HG03196 (cell line): ENCODE measurements around the gene THG1L.
A peak's percentile ranks its signal among the peaks of the same experiment; 100 is the strongest.
"Not testable (repeated sequence)": the region's sequence is repeated elsewhere in the genome, so short reads cannot be mapped to it uniquely, and the experiment has no call there.

Source experiments
- ATAC-seq: cut with Tn5 transposase; IDR thresholded peaks from one replicate; pipeline ENCODE4 v1.9.1; 2021; ENCODE audit not compliant: unreplicated experiment

The THG1L gene

GRCh38 chr5:157731272-157732129 is at the start of gene THG1L:
THG1L (plus strand) TSS chr5:157731420; CDS start chr5:157731441, 21 bp downstream.
- peak; percentile 97 for ATAC-seq

DNA sequence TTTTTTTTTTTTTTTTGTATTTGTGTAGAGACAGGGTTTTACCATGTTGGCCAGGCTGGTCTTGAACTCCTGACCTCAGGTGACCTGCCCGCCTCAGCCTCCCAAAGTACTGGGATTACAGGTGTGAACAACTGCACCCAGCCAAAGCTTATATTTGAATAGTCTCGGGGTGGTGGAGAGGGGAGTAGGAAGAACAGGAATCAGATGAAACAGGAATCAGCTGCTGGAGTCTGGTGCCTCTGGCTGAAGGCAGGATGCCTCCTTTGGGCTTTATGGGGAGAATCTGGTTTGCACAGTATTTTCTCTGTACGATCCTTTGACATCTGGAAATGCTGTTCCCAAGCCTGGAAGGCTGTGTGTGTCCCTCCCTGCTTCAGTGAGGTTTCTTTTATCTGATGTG is 49.0 kb upstream of the THG1L start:
- no peak for ATAC-seq

DNA sequence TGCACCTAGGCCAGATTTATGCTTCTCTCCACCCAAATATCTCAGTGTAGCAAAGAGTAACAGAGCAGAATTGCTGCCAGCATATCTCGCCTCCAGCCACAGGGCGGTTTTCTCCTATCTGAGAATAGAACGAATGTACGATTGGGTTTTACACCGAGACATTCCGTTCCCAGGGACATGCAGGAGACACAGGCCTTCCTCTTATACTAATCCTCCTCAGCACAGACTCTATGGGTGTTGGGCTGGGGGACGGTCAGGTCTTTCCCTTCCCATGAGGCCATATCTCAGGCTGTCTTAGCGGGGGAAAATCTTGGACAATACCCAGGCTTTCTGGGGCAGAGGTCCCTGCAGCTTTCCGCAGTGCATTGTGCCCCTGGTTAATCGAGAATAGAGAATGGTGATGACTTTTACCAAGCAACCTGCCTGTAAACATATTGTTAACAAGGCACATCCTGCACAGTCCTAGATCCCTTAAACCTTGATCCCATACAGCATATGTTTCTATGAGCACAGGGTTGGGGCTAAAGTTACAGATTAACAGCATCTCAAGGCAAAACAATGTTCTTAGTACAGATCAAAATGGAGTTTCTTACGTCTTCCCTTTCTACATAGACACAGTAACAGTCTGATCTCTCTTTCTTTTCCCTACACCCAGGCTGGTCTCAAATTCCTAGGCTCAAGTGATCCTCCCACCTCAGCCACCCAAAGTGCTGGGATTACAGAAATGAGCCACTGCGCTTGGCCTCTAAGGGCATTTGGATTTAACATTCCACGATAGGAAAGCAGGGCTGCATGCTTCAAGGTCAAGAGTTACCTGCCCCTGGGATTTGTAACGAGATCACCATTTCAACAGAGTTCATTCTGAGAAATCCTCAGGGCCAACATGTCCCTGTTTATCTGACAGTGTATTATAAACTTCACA is 44.7 kb upstream of the THG1L start:
- not testable (repeated sequence) for ATAC-seq

DNA sequence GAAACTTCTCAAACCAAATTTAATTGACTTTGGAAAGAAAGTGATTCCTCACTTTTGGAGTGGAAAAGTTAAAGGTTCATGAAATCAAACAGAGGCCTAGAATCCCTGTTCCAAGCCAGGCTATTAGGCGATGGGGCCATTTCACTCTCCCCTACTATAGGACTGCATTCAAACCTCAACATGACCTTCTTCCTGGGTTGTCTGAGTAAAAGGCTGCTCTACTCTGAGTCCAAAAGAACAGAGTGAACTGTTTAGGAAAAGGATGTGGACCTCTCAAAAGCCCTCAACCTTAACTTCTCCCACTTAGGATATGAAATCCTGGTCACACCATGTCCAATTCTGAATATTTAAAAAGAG is 44.0 kb upstream of the THG1L start:
- no peak for ATAC-seq

DNA sequence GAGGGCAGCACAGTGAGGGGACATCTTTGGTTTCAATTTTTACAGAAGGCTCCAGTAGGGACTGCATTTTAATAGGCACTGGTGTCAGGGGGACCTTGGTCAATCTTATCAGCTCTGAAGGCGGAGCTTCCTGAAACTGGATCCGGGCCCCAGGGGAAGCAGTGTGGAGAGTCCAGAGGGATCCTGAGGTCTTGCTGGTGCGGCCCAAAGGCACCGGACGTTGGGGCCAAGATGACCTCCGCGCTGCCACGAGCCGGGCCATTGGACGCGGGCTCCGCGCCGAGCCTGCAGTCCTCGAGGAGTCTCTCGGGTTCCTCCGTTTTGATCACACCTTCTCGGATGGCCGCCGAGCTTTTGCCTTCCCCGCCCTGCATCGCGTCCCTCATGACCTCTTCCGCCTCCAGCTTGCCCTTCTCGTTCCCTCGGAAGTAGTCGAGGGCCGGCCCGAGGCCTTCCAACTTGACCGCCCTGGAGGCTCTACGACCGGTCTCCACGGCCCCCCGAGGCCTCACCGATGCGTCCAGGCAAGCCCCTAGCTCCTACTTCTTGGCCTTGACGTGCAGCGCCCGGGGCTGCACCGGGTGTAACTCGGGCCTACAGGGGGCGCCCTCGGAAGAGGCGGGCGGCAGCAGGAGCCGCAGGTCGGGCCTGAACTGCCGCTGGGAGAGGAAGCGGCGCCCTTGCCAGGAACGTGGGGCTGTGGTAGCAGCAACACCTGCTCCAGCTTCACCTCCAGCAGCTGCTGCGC is 41.1 kb upstream of the THG1L start:
- ATAC-seq, result no peak

GRCh38 chr5:157690690-157691433 is 40.4 kb upstream of the THG1L start:
- ATAC-seq, result no peak

DNA sequence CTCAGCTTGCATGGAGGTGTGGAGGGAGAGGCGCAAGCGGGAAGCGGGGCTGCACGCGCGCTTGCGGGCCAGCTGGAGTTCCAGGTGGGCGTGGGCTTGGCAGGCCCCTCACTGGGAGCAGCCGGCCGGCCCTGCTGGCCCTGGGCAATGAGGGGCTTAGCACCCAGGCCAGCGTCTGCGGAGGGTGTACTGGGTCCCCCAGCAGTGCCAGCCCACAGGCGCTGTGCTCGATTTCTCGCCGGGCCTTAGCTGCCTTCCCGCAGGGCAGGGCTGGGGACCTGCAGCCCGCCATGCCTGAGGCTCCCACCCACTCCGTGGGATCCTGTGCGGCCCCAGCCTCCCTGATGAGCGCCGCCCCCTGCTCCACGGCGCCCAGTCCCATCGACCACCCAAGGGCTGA is 37.4 kb upstream of the THG1L start:
- ATAC-seq, result not testable (repeated sequence)

GRCh38 chr5:157696154-157696553 is 35.1 kb upstream of the THG1L start:
- ATAC-seq, result not testable (repeated sequence)

DNA sequence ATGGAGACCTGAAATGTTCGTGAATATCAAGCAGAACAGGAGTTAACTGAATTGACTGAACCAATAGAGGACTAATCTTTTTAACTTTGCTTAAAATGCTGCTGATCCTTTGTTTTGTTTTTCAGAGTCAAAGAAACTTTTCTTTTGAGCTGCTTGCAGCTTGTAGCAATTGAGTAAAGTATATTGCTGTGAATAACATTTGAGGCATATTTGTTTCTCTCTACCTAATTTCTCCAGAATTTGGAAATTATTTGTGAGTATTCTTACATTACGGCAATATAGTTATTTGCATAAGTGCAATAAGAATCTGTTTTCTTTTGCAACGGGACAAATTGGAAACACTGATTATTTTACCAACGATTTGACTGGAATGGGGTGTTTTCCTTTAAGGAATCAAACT is 32.5 kb upstream of the THG1L start:
- not testable (repeated sequence) for ATAC-seq

DNA sequence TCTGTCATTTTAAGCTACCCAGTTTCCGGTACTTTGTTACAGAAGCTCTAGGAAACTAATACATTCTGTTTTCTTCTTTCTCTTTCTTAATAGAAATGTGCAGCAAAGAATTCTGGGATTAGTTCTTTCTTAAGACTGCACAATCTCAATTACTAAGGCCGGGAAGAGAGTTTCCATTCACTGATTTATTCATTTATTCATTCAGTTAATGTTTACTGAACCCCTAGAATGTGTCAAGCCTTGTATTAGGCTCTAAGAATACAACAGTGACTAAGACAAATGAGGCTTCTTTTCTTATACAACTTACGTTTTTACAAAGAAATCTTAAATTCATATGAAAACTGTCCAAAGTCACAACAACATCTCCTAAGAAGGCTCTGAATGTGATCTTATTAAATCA is 27.5 kb upstream of the THG1L start:
- ATAC-seq, result no peak

DNA sequence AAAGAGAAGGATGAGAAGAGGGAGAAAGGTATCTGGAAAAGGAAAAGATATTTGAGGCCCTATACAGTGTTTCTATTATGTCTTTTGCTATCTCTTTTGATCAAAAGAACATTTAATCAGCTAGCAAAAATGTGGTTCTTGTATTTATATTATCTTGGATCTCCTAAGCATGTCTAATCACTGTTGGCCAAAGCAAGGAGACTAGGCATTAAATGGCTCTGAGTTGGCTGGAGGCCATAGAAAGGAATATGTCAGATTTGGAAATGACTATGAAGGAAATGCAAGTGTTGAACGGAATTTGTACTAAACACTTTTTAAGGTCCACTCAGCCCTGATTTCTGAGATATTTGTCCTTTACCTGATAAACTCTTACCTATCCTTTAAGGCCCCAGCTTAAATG is 22.4 kb upstream of the THG1L start:
- no peak for ATAC-seq

DNA sequence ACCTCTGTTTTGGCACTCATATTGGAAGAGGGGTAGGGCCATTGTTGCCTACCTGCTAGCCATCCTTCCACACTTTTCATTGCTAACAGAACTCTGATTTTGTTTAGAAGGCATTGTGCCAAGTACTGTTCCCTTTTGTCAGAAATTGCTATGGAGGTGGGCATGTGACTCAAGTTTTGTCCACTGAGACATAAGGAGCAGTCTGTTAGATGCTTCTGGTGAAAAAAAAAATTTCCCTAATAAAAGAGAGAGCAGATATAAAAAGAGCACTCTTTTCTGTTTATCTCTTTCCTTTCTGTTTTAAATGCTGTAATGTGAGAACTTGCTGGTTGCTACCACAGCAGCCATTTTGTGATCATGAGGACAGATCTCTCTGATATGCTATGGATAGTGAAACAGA is 21.9 kb upstream of the THG1L start:
- no peak for ATAC-seq

GRCh38 chr5:157710431-157710830 is 20.8 kb upstream of the THG1L start:
- ATAC-seq, result no peak

GRCh38 chr5:157710882-157711281 is 20.3 kb upstream of the THG1L start:
- no peak for ATAC-seq

- ATAC-seq, result no peak
Measured at GRCh38 chr5:157713830-157714595, 17.2 kb upstream of the THG1L start.

GRCh38 chr5:157714596-157714864 is 16.7 kb upstream of the THG1L start:
- ATAC-seq, result no peak

GRCh38 chr5:157718519-157718918 is 12.7 kb upstream of the THG1L start:
- no peak for ATAC-seq

GRCh38 chr5:157719245-157719644 is 12.0 kb upstream of the THG1L start:
- ATAC-seq, result no peak

- ATAC-seq, result no peak
Measured at GRCh38 chr5:157721159-157721558, 10.1 kb upstream of the THG1L start.

- not testable (repeated sequence) for ATAC-seq
Measured at GRCh38 chr5:157722895-157723294, 8.3 kb upstream of the THG1L start.
